Measurements from ENCODE around the gene TMEM229B. TPM values are rescaled to one million over a fixed set of nuclear protein-coding genes. Genes with fewer than 3 reads are reported as not detected.

TMEM229B gene
- 0.68 and 4.8 TPM in 2 replicates for total RNA-seq

GRCh38 chr14:67487937-67488893, at the start of gene TMEM229B:
Gene TMEM229B (minus strand): TSS chr14:67488721. CDS start chr14:67473923, 14,798 bp downstream.

GRCh38 chr14:67532998-67533753, 44.7 kb upstream of the TMEM229B start, which contains the start of gene PLEKHH1:
Gene PLEKHH1 (plus strand): TSS chr14:67533290. CDS start chr14:67541868, 8,578 bp downstream.

Other genes with a start within 250 kb of the TMEM229B start
- 20.5 and 28.0 TPM in 2 replicates for gene PALS1, start 247.3 kb downstream of the TMEM229B start, total RNA-seq
- 108 and 109 TPM in 2 replicates for gene ATP6V1D, start 128.9 kb downstream of the TMEM229B start, total RNA-seq
- 336 and 349 TPM in 2 replicates for gene EIF2S1, start 128.4 kb downstream of the TMEM229B start, total RNA-seq
- 27.8 and 50.2 TPM in 2 replicates for gene PLEK2, start 76.6 kb downstream of the TMEM229B start, total RNA-seq
- 2.7 and 5.5 TPM in 2 replicates for gene PLEKHH1, start 44.6 kb upstream of the TMEM229B start, total RNA-seq
- gene PIGH, start 111.5 kb upstream of the TMEM229B start, total RNA-seq: 20.2 and 26.0 TPM in 2 replicates
- 26.7 and 112 TPM in 2 replicates for gene ARG2, start 131.2 kb upstream of the TMEM229B start, total RNA-seq
- gene VTI1B, start 185.9 kb upstream of the TMEM229B start, total RNA-seq: 58.4 and 64.9 TPM in 2 replicates
- gene RDH11, start 207.0 kb upstream of the TMEM229B start, total RNA-seq: 133 and 140 TPM in 2 replicates
- gene RDH12, start 213.2 kb upstream of the TMEM229B start, total RNA-seq: 0.78 and 1.4 TPM in 2 replicates